ENCODE data around the gene C16orf89.

- TF ChIP-seq CTCF (optimal IDR thresholded peaks at IDR 0.05 in 1 of 3, IDR thresholded peaks at IDR 0.05 in 1 of 3, conservative IDR thresholded peaks at IDR 0.05 in 1 of 3; ENCODE audit: extremely low read depth in 1 of 3, insufficient read depth in 2 of 3, low read length in 3 of 3) (no peak), EZH2 (IDR thresholded peaks at IDR 0.05; ENCODE audit: low read length) (no peak)
These were observed 9.9 kb upstream of the C16orf89 start for GRCh38 chr16:5075637-5076036.
